Endothelial cell of umbilical vein (primary cell): ENCODE data around the gene CSAG3. TPM values are rescaled to one million over a fixed set of nuclear protein-coding genes. Genes with fewer than 3 reads are reported as not detected.

ENCODE experiments used
- BruUV-seq: library from RNA; stranded (reverse); fragments of 400-500 nt; replicated peaks from 2 replicates; lab custom pipeline; 2021; lab: Mats Ljungman, UMichigan
- CTCF ChIA-PET: fragments of 300-600, 350-600 bp; sonication (Branson Sonifier 250); formaldehyde crosslinking; loops from one replicate; lab custom pipeline; 2021; ENCODE audit warnings: antibody characterized with exemption, inconsistent platforms; lab: Charles Lee
- POLR2A ChIA-PET: fragments of 300-600, 350-600 bp; sonication (Branson Sonifier 250); formaldehyde crosslinking; loops from one replicate; lab custom pipeline; 2021; ENCODE audit warnings: antibody characterized with exemption, inconsistent platforms; lab: Charles Lee
- DNase-seq: peaks from one replicate; pipeline ENCODE4 v3.0.0-alpha.2; 2011; ENCODE audit warnings: low read depth, low spot score
- FAIRE-seq: peaks from 2 replicates; lab custom pipeline; 2011; peaks lifted over from hg19 to GRCh38; lab: Jason Lieb, UNC
- H2AFZ ChIP-seq: 2 replicates; pipeline ENCODE4 v1.6.0; 2012; ENCODE audit warnings: low read depth, low read length, control low read depth, inconsistent platforms
- H3K27ac ChIP-seq: 2 replicates; pipeline ENCODE4 v1.5.1; 2011; ENCODE audit warnings: low read depth, mild to moderate bottlenecking, control low read depth, low read length, moderate library complexity; ENCODE audit not compliant: insufficient read depth
- H3K27me3 ChIP-seq, 2 experiments: 2 replicates each; pipeline versions ENCODE4 v1.6.0 to v1.6.1; 2011; ENCODE audit warnings: low read length in 2 of 2, mixed read lengths in 1 of 2; ENCODE audit not compliant: control insufficient read depth in 2 of 2, insufficient read depth in 2 of 2
- H3K36me3 ChIP-seq, 2 experiments: 2 replicates in 1 of 2; 3 replicates in 1 of 2; pipeline ENCODE4 v1.5.1; 2011; ENCODE audit warnings: low read length in 2 of 2, mild to moderate bottlenecking in 1 of 2, moderate library complexity in 1 of 2; ENCODE audit not compliant: control insufficient read depth in 2 of 2, insufficient read depth in 2 of 2; ENCODE audit errors: extremely low read depth in 1 of 2
- H3K4me1 ChIP-seq: 3 replicates; pipeline ENCODE4 v1.5.1; 2011; ENCODE audit warnings: mild to moderate bottlenecking, low read length; ENCODE audit not compliant: control insufficient read depth, insufficient read depth; ENCODE audit errors: extremely low read depth
- H3K4me2 ChIP-seq: 2 replicates; pipeline ENCODE4 v1.6.1; 2011; ENCODE audit warnings: low read length, control low read depth, mixed read lengths; ENCODE audit not compliant: insufficient read depth
- H3K4me3 ChIP-seq, 3 experiments: fragments of 200-600 bp in 1 of 3; sonication (generic), shearing (Covaris generic) in 1 of 3; replicated peaks in 1 of 3; 2 replicates each; pipeline ENCODE4 v1.5.1; 2011 to 2016; ENCODE audit warnings: control low read depth in 3 of 3, low read length in 3 of 3, mild to moderate bottlenecking in 2 of 3, inconsistent platforms in 1 of 3, low read depth in 1 of 3, moderate library complexity in 1 of 3; ENCODE audit not compliant: insufficient read depth in 1 of 3
- H3K79me2 ChIP-seq: 2 replicates; pipeline ENCODE4 v1.6.0; 2012; ENCODE audit warnings: low read length, inconsistent platforms; ENCODE audit not compliant: control insufficient read depth, insufficient read depth
- H3K9ac ChIP-seq: replicated peaks from 2 replicates; pipeline ENCODE3; 2011; ENCODE audit warnings: low read length, control low read depth; ENCODE audit not compliant: insufficient read depth; ENCODE audit errors: extremely low read depth
- H3K9me1 ChIP-seq: replicated peaks from 3 replicates; pipeline ENCODE4 v1.6.0; 2011; ENCODE audit warnings: mild to moderate bottlenecking, low read length; ENCODE audit not compliant: control insufficient read depth, insufficient read depth; ENCODE audit errors: extremely low read depth
- H3K9me3 ChIP-seq: replicated peaks from 2 replicates; pipeline ENCODE4 v1.5.1; 2012; ENCODE audit warnings: low read length, inconsistent platforms; ENCODE audit not compliant: control insufficient read depth, insufficient read depth
- H4K20me1 ChIP-seq: replicated peaks from 2 replicates; pipeline ENCODE3; 2011; ENCODE audit warnings: mild to moderate bottlenecking, low read length; ENCODE audit not compliant: control insufficient read depth, insufficient read depth; ENCODE audit errors: extremely low read depth
- CTCF ChIP-seq, 2 donors: IDR thresholded peaks; 1 replicate in 1 of 2; 2 replicates in 1 of 2; pipeline ENCODE4 v1.5.1; 2011; ENCODE audit warnings: low read length in 2 of 2, mild to moderate bottlenecking in 2 of 2, moderate library complexity in 2 of 2, control low read depth in 1 of 2, inconsistent platforms in 1 of 2, low read depth in 1 of 2; ENCODE audit not compliant: insufficient read depth in 1 of 2; ENCODE audit errors: extremely low read depth in 1 of 2
- EZH2 ChIP-seq: IDR thresholded peaks from 2 replicates; pipeline ENCODE4 v1.6.1; 2012; ENCODE audit warnings: borderline replicate concordance, low read depth, mild to moderate bottlenecking, moderate library complexity, low read length, inconsistent platforms; ENCODE audit not compliant: severe bottlenecking
- FOS ChIP-seq: IDR thresholded peaks from 2 replicates; pipeline ENCODE4 v1.6.1; 2011; ENCODE audit warnings: mild to moderate bottlenecking, low read length, moderate library complexity, borderline replicate concordance; ENCODE audit not compliant: insufficient read depth
- GATA2 ChIP-seq: IDR thresholded peaks from 2 replicates; pipeline ENCODE4 v1.7.0; 2011; ENCODE audit warnings: low read depth, mild to moderate bottlenecking, moderate library complexity, mixed read lengths, low read length; ENCODE audit not compliant: insufficient read length, insufficient read depth
- JUN ChIP-seq: IDR thresholded peaks from 2 replicates; pipeline ENCODE4 v1.6.1; 2011; ENCODE audit warnings: borderline replicate concordance, low read depth; ENCODE audit not compliant: insufficient read length, insufficient read depth
- MAX ChIP-seq: IDR thresholded peaks from 2 replicates; pipeline ENCODE4 v1.6.1; 2011; ENCODE audit not compliant: insufficient read depth, insufficient read length
- MYC ChIP-seq: IDR thresholded peaks from one replicate; pipeline ENCODE4 v1.6.1; 2011; ENCODE audit warnings: mild to moderate bottlenecking, low read depth, low read length
- POLR2A ChIP-seq: IDR thresholded peaks from 2 replicates; pipeline ENCODE4 v1.6.1; 2012; ENCODE audit warnings: low read depth, mild to moderate bottlenecking, control low read depth, low read length
- POLR2AphosphoS5 ChIP-seq: IDR thresholded peaks from 2 replicates; pipeline ENCODE4 v1.6.1; 2012; ENCODE audit warnings: low read depth, mild to moderate bottlenecking, control low read depth, low read length, moderate library complexity; ENCODE audit not compliant: insufficient read depth
- dilution Hi-C: fragments of 300-500 bp; cut with MboI; formaldehyde crosslinking; loops from one replicate; pipeline ENCODE4 v1.15.0; 2019; ENCODE audit warnings: low sequenced_read_pairs; ENCODE audit not compliant: extremely low pct_ligation_motif_present
- intact Hi-C: fragments of 100-400 bp; cut with micrococcal nuclease; formaldehyde crosslinking; loops from one replicate; pipeline ENCODE4 v1.10.0; 2022
- polyA plus RNA-seq, 4 experiments: library from polyadenylated mRNA; depleted of rRNA in 3 of 4; stranded (reverse) in 3 of 4; unstranded in 1 of 4; fragments of >200 nt; gene quantifications; 2 replicates each; pipeline versions ENCODE4 v1.2.1 to v1.2.3, GENCODE V29; 2011 to 2012; ENCODE audit warnings: missing spikeins in 1 of 4
- total RNA-seq: library from RNA; stranded (reverse); gene quantifications from 2 replicates; pipeline ENCODE4 v1.2.3, GENCODE V29; 2021

Gene CSAG3
- total and polyA plus RNA-seq, 2 donors (not counting 3 experiments of a cell fraction or from before 2014, with no cell fraction given): not detected

- Histone ChIP-seq H3K4me2 (no peak overlapping the region), H3K9ac (no peak overlapping the region), H2AFZ (no peak overlapping the region), H3K4me1 (no peaks in the 10 kb centered on the region), H3K79me2 (no peaks in the 10 kb centered on the region), H3K36me3 (no peaks in the 10 kb centered on the region), H4K20me1 (no peaks in the 10 kb centered on the region), H3K27me3 (no peaks in the 10 kb centered on the region), H3K9me1 (no peaks in the 10 kb centered on the region), H3K4me3 (no peak overlapping the region), H3K9me3 (no peaks in the 10 kb centered on the region), H3K27ac (no peak overlapping the region)
- intact Hi-C loops: no loop called here
- BruUV-seq: no TSS peak
- TF ChIP-seq GATA2 (no peak), EZH2 (no peak), MAX (no peak), CTCF (IDR thresholded peaks at IDR 0.05; ENCODE audit: extremely low read depth in 1 of 2, insufficient read depth in 1 of 2, low read depth in 1 of 2, low read length in 2 of 2) (no peak), POLR2A (no peak), POLR2AphosphoS5 (no peak), FOS (no peak), MYC (no peak), JUN (no peak)
- ChIA-PET CTCF (no interaction called here), POLR2A (no interaction called here)
- FAIRE-seq (no peak), DNase-seq (no peak)
- dilution Hi-C loops: no loop called here
Measured at GRCh38 chrX:152725409-152725808, 33.6 kb upstream of the CSAG3 start.
